ENCODE measurements around the gene FAF1.

DNA sequence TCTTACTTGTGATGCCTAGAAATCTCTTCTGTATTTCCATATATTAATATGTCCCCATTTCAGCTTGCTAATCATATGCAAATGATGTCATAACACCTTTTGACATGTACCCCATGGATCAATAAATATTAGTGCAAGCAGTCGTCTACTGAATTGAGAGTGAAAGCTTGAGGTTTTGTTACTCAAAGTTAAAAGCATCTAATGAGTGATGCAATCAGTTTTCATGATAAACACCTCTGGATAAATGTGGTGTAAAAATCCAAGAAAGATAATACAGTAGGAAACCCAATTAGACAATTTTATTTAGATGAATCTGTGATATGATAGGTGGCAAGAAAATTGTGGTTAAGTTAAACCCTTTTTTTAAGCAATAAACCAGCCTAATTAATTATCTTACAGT is 395.6 kb downstream of the FAF1 start:
- TF ChIP-seq, protein P1, sequence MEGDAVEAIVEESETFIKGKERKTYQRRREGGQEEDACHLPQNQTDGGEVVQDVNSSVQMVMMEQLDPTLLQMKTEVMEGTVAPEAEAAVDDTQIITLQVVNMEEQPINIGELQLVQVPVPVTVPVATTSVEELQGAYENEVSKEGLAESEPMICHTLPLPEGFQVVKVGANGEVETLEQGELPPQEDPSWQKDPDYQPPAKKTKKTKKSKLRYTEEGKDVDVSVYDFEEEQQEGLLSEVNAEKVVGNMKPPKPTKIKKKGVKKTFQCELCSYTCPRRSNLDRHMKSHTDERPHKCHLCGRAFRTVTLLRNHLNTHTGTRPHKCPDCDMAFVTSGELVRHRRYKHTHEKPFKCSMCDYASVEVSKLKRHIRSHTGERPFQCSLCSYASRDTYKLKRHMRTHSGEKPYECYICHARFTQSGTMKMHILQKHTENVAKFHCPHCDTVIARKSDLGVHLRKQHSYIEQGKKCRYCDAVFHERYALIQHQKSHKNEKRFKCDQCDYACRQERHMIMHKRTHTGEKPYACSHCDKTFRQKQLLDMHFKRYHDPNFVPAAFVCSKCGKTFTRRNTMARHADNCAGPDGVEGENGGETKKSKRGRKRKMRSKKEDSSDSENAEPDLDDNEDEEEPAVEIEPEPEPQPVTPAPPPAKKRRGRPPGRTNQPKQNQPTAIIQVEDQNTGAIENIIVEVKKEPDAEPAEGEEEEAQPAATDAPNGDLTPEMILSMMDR (IDR thresholded peaks at IDR 0.05), result no peak
- TF ChIP-seq POLR2A (IDR thresholded peaks at IDR 0.05) (no peak), EP300 (IDR thresholded peaks at IDR 0.05) (no peak)
